Measurements from ENCODE around the gene FNDC1. TPM values are rescaled to one million over a fixed set of nuclear protein-coding genes. Genes with fewer than 3 reads are reported as not detected.

Gene FNDC1
- total and polyA plus RNA-seq, 12 donors: 0.07 to 6.2 (median 2.7) TPM

- H3K36me3 ChIP-seq: no peaks in the 10 kb centered on the region
- DNase-seq (no peak), ATAC-seq (no peak)
- H3K27me3 ChIP-seq: peaks cover 0 to 5% (median 0%) of the 10 kb centered on the region in 7 donors
- H3K4me1 ChIP-seq: peaks cover 0 to 11% (median 0%) of the 10 kb centered on the region in 9 donors
- no peak for TF ChIP-seq CTCF (IDR thresholded peaks at IDR 0.05)
- no peak overlapping the region for H3K4me3 ChIP-seq
- intact Hi-C loops (cut with DNase I): loop anchor here in 1 of 10 donors (10.0 kb wide), 1 partner anchor 404 kb away; no protein-coding TSS in a partner anchor
- 85 to 92% methylated on average over 3 of the region's 3 CpGs for WGBS, 2 donors
- H3K9me3 ChIP-seq: no peaks in the 10 kb centered on the region
- H3K27ac ChIP-seq: peak overlapping the region in 1 of 10 donors; percentile 45
These were observed 81.4 kb downstream of the FNDC1 start for GRCh38 chr6:159250633-159251032.

GRCh38 chr6:159252955-159253508, 83.8 kb downstream of the FNDC1 start:
- 55 to 63% methylated on average over 10 of the region's 10 CpGs for WGBS, 2 donors
- H3K36me3 ChIP-seq: no peaks in the 10 kb centered on the region
- H3K27ac ChIP-seq: no peak overlapping the region
- peak in 3 of 8 donors; percentile 32 to 67 (median 39) for ATAC-seq
- peaks cover 0 to 5% (median 0%) of the 10 kb centered on the region in 7 donors for H3K27me3 ChIP-seq
- no peak overlapping the region for H3K4me3 ChIP-seq
- peaks cover 0 to 11% (median 0%) of the 10 kb centered on the region in 9 donors for H3K4me1 ChIP-seq
- DNase-seq: no peak
- TF ChIP-seq CTCF (IDR thresholded peaks at IDR 0.05): peak in 8 of 9 donors; percentile 33 to 70 (median 57)
- intact Hi-C loops (cut with DNase I): loop anchor here in 1 of 10 donors (10.0 kb wide), 1 partner anchor 402 kb away; no protein-coding TSS in a partner anchor
- H3K9me3 ChIP-seq: no peaks in the 10 kb centered on the region

- no peak for TF ChIP-seq CTCF (IDR thresholded peaks at IDR 0.05)
- no peak overlapping the region for H3K4me3 ChIP-seq
- DNase-seq (no peak), ATAC-seq (no peak)
- H3K9me3 ChIP-seq: no peaks in the 10 kb centered on the region
- H3K36me3 ChIP-seq: no peaks in the 10 kb centered on the region
- H3K27ac ChIP-seq: no peak overlapping the region
- 73 to 74% methylated on average over 2 of the region's 2 CpGs for WGBS, 2 donors
- peaks cover 0 to 11% (median 0%) of the 10 kb centered on the region in 9 donors for H3K4me1 ChIP-seq
- intact Hi-C loops (cut with DNase I): loop anchor here in 1 of 10 donors (10.0 kb wide), 1 partner anchor 401 kb away; no protein-coding TSS in a partner anchor
- H3K27me3 ChIP-seq: peaks cover 0 to 4% (median 0%) of the 10 kb centered on the region in 7 donors
These were observed 85.0 kb downstream of the FNDC1 start for GRCh38 chr6:159254186-159254585.

- Histone ChIP-seq H3K36me3 (no peaks in the 10 kb centered on the region), H3K27ac (no peak overlapping the region), H3K27me3 (peaks cover 0 to 4% (median 0%) of the 10 kb centered on the region in 7 donors), H3K4me3 (no peak overlapping the region), H3K4me1 (peaks cover 0 to 6% (median 0%) of the 10 kb centered on the region in 9 donors), H3K9me3 (no peaks in the 10 kb centered on the region)
- no peak for TF ChIP-seq CTCF (IDR thresholded peaks at IDR 0.05)
- no peak for ATAC-seq
- WGBS, 2 donors: 68 to 77% methylated on average over 4 of the region's 4 CpGs
- DNase-seq: no peak
- intact Hi-C loops (cut with DNase I): loop anchor here in 1 of 10 donors (10.0 kb wide), 1 partner anchor 399 kb away; no protein-coding TSS in a partner anchor
These were observed 86.3 kb downstream of the FNDC1 start for GRCh38 chr6:159255434-159255951.

All from heart right ventricle (tissue), 16 donors.